BE2C (cell line): Measurements from ENCODE around the gene CACNA1G.

ENCODE experiments used
- DNase-seq: peaks from one replicate; pipeline ENCODE4 v3.0.0-alpha.2; 2020
- H3K27me3 ChIP-seq: fragments of 250-450 bp; sonication (Bioruptor Pico); 2 replicates; pipeline ENCODE4 v1.5.1; 2020; ENCODE audit warnings: mild to moderate bottlenecking
- H3K36me3 ChIP-seq: fragments of 250-450 bp; sonication (Bioruptor Pico); 2 replicates; pipeline ENCODE4 v1.5.1; 2020; ENCODE audit warnings: mild to moderate bottlenecking
- H3K4me1 ChIP-seq: fragments of 250-450 bp; sonication (Bioruptor Pico); 2 replicates; pipeline ENCODE4 v1.5.1; 2020
- H3K4me3 ChIP-seq: 2 replicates; pipeline ENCODE4 v1.5.1; 2011; ENCODE audit warnings: low read depth, low read length
- H3K9me3 ChIP-seq: fragments of 250-450 bp; sonication (Bioruptor Pico); 2 replicates; pipeline ENCODE4 v1.5.1; 2020
- TF ChIP-seq, protein P1 (sequence below): IDR thresholded peaks from 2 replicates; pipeline ENCODE4 v1.5.1; 2012; ENCODE audit warnings: mild to moderate bottlenecking, low read depth, low read length

The CACNA1G gene

DNA sequence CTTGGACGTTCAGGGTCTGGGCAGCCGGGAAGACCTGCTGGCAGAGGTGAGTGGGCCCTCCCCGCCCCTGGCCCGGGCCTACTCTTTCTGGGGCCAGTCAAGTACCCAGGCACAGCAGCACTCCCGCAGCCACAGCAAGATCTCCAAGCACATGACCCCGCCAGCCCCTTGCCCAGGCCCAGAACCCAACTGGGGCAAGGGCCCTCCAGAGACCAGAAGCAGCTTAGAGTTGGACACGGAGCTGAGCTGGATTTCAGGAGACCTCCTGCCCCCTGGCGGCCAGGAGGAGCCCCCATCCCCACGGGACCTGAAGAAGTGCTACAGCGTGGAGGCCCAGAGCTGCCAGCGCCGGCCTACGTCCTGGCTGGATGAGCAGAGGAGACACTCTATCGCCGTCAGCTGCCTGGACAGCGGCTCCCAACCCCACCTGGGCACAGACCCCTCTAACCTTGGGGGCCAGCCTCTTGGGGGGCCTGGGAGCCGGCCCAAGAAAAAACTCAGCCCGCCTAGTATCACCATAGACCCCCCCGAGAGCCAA, 65.6 kb downstream of the CACNA1G start:
- no peaks in the 10 kb centered on the region for H3K27me3 ChIP-seq
- H3K4me3 ChIP-seq, result no peak overlapping the region
- peak; percentile 92 for DNase-seq
- TF ChIP-seq, protein P1, sequence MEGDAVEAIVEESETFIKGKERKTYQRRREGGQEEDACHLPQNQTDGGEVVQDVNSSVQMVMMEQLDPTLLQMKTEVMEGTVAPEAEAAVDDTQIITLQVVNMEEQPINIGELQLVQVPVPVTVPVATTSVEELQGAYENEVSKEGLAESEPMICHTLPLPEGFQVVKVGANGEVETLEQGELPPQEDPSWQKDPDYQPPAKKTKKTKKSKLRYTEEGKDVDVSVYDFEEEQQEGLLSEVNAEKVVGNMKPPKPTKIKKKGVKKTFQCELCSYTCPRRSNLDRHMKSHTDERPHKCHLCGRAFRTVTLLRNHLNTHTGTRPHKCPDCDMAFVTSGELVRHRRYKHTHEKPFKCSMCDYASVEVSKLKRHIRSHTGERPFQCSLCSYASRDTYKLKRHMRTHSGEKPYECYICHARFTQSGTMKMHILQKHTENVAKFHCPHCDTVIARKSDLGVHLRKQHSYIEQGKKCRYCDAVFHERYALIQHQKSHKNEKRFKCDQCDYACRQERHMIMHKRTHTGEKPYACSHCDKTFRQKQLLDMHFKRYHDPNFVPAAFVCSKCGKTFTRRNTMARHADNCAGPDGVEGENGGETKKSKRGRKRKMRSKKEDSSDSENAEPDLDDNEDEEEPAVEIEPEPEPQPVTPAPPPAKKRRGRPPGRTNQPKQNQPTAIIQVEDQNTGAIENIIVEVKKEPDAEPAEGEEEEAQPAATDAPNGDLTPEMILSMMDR, result peak; percentile 94
- no peaks in the 10 kb centered on the region for H3K9me3 ChIP-seq
- H3K4me1 ChIP-seq, result peaks cover 28% of the 10 kb centered on the region
- H3K36me3 ChIP-seq, result no peaks in the 10 kb centered on the region

DNA sequence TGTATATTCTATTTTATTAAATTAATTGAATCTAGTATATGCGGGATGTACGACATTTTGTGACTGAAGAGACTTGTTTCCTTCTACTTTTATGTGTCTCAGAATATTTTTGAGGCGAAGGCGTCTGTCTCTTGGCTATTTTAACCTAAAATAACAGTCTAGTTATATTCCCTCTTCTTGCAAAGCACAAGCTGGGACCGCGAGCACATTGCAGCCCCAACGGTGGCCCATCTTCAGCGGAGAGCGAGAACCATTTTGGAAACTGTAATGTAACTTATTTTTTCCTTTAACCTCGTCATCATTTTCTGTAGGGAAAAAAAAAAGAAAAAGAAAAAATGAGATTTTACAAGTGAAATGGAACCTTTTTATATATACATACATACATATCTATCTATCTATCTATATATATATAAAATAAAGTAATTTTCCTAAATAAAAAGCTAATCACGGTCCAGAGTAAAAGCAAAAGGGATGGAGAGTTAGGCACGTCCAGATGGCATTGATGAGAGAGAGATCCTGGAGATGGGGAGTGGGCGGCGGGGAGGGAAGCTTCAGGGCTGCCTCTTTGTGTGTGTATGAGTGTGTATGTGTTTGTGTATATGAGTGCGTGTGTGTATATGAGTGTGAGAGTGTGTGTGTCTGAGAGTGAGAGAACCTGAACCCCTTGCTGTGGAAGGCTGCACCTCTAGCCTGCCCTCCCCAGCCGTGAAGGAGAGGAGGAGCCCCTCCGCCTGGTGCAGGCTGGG, 66.7 kb downstream of the CACNA1G start:
- H3K36me3 ChIP-seq, result no peaks in the 10 kb centered on the region
- DNase-seq, result no peak
- no peaks in the 10 kb centered on the region for H3K9me3 ChIP-seq
- H3K4me3 ChIP-seq, result no peak overlapping the region
- H3K4me1 ChIP-seq, result peaks cover 31% of the 10 kb centered on the region
- TF ChIP-seq, protein P1, result no peak
- no peaks in the 10 kb centered on the region for H3K27me3 ChIP-seq

DNA sequence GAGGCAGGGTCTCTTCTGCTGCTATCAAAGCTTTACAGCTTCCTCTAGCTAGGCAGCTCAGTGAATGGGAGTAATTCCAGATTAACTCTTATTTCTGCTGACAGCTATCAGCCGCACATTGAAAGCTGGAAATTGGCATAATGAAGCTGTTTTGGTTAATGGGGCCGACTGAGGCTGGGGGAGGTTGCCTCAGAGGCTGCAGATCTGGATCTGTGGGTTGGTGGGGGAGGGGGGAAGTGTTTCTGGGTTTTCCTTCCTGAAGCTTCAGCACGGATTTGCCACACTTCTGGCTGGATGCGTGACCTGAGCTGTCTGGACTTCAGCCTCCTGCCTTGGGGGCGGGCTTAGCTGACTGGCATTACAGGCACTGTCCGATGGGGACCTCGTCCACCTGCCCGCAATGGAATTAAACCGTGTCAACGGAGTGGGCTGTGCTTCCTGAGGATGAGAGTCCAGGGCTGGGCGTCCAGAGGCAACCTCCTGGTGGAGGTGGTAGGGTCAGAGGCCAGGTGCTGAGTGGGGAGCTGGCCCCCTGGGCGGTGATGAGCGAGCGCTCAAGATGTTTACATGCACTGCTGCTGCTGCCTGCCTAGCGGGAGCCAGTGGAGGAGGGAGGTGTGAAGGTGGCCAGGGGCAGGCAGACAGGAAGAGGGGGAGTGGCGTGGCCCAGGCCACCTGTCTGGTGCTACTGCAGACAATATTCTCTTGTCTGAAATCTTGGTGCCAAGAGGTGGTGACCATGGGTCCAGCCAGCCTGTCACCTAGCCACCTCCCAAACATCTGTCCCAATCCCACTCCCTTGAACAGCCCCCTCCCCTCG, 67.5 kb downstream of the CACNA1G start:
- TF ChIP-seq, protein P1, result no peak
- no peaks in the 10 kb centered on the region for H3K9me3 ChIP-seq
- DNase-seq, result peak; percentile 37
- no peaks in the 10 kb centered on the region for H3K36me3 ChIP-seq
- no peaks in the 10 kb centered on the region for H3K27me3 ChIP-seq
- H3K4me3 ChIP-seq, result peak overlapping the region; percentile 38
- H3K4me1 ChIP-seq, result peaks cover 31% of the 10 kb centered on the region

DNA sequence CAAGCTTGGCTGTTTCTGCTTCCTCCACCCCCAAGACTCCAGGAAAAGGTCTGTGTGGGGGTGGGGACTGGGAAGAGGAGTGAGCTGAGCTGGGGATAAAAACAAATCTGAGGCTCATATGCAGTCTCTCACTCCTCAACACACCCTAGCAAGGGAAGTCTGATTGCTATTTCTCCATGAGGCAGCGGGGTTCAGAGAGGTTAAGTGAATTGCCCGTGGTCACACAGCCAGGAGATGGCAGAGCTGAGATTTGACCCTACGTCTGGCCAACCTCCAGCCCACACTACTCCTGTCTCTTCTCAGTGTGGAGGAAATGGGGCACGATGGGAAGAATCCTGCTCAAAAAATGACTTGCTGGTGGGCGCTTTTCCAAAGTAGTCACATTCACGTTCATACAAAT, 69.4 kb downstream of the CACNA1G start:
- H3K4me1 ChIP-seq, result peaks cover 31% of the 10 kb centered on the region
- DNase-seq, result no peak
- H3K4me3 ChIP-seq, result no peak overlapping the region
- no peaks in the 10 kb centered on the region for H3K36me3 ChIP-seq
- TF ChIP-seq, protein P1, result no peak
- no peaks in the 10 kb centered on the region for H3K9me3 ChIP-seq
- peaks cover 9% of the 10 kb centered on the region for H3K27me3 ChIP-seq

DNA sequence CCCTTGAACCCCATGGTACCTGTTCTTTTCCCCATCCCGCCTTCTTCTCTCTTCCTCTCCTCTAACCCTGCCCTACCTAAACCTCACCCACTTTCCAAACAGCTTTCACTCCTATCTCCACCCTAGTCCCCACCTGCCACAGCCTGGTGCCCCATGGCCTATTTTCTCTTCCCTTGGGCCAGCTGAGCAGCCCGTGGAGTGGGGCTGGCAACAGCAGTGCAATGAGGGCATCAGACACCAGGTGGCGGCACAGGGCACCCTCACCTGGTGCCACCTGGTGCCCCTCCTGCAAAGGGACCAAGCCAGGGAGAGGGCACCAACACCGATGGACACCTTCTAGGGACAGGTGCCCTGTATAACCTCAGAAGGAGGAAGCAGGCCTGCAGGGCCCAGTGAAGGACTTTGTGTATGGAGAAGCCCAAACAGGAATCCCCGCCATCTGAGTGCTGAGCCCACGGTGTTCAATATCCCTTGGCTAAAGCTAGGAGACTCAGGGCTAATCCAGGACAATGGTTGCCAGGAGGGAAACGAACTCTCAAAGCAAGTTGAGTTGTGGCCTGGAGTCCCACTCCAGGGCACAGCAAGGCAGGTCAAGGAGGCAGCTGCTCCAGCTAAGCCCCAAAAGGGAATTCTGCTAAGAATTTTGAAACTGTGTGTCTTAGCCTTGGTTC, 70.1 kb downstream of the CACNA1G start:
- TF ChIP-seq, protein P1, result peak; percentile 87
- Histone ChIP-seq H3K9me3 (no peaks in the 10 kb centered on the region), H3K36me3 (no peaks in the 10 kb centered on the region), H3K4me3 (no peak overlapping the region), H3K4me1 (peaks cover 25% of the 10 kb centered on the region), H3K27me3 (peaks cover 14% of the 10 kb centered on the region)
- DNase-seq, result peak; percentile 63
